Upper lobe of left lung (tissue), 4 donors: ENCODE measurements around the gene PIH1D1.

ENCODE experiments used
- CTCF ChIP-seq, 6 experiments: fragments of 450-650 bp in 4 of 6; fragments of 200-600 bp in 2 of 6; sonication (generic) in 2 of 6; IDR thresholded peaks; one replicate each; pipeline ENCODE4 v1.5.1; 2016 to 2019; ENCODE audit warnings: antibody characterized with exemption in 6 of 6
- EP300 ChIP-seq, 4 donors: sonication (generic); formaldehyde crosslinking; IDR thresholded peaks; one replicate each; pipeline ENCODE4 v1.5.1; 2017; ENCODE audit warnings: antibody characterized with exemption in 4 of 4, control low read depth in 2 of 4
- POLR2A ChIP-seq, 4 donors: fragments of 450-650 bp; IDR thresholded peaks; one replicate each; pipeline ENCODE4 v1.5.1; 2016 to 2017; ENCODE audit warnings: antibody characterized with exemption in 4 of 4, mild to moderate bottlenecking in 2 of 4

GRCh38 chr19:49411681-49412326, 39.8 kb downstream of the PIH1D1 start:
- no peak for TF ChIP-seq CTCF (IDR thresholded peaks at IDR 0.05)
- TF ChIP-seq POLR2A (IDR thresholded peaks at IDR 0.05), result no peak
- TF ChIP-seq EP300 (IDR thresholded peaks at IDR 0.05), result no peak
